Islet precursor cell (in vitro differentiated cells): ENCODE measurements around the gene SEPTIN8.

ENCODE experiments used
- DNase-seq: peaks from one replicate; pipeline ENCODE4 v3.0.0-alpha.2; 2018

Gene SEPTIN8

GRCh38 chr5:132777209-132778069 is at the start of gene SEPTIN8:
TSS of gene SEPTIN8 (minus strand) at chr5:132777239. CDS start at chr5:132777137, 102 bp downstream.
- DNase-seq = peak; percentile 71

GRCh38 chr5:132826424-132827082 is 49.5 kb upstream of the SEPTIN8 start:
- DNase-seq = no peak

DNA sequence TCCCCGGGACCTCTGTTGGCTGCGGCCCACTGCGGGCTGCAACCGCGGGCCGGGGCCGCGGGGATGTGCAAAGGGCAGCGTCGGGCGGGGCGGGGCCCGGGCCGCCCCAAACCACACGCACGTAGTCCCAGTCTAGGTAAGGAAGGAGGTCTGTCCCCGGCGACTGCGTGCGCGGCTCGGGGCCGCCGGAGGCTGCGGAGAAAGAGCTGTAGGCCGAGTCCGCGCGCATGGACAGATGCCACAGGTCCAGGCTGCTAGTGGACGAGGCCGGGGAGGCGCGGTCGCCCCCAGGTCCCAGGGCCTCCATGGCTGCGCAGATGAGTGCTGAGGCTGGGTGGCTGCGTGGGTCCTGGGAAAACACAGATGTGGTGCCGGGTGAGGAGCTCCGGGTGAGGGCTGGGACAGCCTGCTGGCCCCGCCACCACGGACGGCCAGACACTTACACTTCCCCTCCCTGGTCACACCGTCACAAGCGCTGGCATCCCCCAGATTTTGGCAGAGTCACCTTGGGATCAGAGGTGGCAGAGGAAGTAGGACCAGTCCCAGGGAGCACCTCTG is 48.9 kb upstream of the SEPTIN8 start:
- DNase-seq = no peak

DNA sequence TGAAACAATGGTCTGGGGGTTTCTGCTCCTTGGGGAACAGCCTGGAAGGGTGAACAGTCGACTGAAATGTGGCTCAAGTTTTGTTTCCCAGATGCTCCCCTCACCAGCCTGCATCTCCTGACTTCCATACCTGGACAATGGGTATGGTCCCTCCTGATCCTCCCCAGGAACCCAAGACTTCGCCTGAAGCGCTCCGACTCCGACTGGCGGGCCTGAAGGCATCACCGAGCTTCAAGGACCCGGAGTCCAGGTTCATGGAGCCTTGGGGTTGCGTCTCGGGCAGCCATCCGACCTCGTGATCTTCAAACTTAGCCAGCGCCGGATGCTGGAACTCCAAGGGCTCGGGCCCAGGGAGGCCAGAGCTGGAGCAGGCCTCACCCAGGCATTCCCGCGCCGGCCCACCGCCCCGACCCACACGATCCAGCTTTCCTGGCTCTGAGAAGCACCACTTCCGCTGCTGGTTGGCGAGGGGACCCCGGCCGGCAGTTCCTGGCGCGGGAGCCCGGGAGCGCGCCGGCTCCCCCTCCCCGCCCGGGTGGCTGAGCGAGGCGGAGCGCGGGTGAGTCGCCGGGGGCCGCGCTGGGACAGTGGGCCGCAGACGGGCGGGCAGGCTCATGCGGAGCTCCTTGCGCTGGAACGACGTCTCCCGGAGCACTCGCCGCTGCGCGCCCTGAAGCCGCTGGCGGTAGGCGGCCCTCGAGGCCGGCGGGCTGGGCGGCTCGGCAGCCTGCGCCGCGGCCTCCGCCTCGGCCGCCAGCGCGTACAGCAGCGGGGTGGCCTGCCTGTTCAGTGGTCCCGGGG is 48.2 kb upstream of the SEPTIN8 start:
- DNase-seq = peak; percentile 68

DNA sequence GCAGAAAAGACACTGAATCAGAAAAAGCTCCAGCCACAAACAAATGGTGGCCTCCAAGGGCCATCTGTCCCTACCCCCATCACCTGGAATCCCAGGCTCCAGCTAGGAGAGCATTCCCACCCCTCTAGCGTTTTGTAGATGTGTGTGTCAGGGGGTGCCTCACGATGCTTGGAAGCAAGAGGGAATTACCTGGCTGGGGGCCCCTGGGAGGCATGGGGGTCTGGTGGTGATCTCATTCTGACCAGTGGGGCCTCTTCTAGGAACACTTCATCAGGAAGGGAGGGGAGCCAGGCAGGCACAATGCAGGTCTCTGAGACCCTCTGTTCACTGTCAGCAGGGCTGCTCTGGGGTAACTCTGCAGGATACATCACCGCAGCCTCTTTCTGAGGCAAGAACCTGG is 47.4 kb upstream of the SEPTIN8 start:
- DNase-seq = no peak

DNA sequence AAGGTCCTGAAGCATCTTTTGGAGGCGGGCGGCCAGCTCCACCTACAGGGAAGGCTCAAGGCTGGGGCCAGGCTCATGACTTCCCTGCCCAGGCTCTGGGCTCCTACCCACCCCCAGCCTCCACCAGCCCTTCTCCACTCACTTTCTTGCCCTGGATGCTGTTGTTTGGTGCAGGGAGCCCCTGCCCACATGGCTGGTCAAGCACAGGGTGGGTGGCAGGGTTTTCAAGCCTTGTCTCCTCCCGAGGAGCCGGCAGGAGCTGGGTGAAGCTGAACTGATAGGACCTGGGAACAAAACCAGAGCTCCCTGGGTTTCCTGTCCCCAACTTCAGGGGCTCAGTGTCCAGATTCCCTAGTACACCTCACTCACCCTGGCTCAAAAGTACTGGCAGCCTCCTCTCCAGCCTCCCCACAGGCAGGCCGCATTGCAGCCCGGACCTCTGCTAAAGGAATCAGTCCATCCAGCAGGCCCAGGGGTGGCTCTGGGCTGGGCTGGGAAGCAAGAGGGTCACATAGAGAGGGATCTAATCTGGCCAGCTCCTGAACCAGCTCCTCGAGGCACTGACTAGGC is 46.5 kb upstream of the SEPTIN8 start:
- DNase-seq = no peak

DNA sequence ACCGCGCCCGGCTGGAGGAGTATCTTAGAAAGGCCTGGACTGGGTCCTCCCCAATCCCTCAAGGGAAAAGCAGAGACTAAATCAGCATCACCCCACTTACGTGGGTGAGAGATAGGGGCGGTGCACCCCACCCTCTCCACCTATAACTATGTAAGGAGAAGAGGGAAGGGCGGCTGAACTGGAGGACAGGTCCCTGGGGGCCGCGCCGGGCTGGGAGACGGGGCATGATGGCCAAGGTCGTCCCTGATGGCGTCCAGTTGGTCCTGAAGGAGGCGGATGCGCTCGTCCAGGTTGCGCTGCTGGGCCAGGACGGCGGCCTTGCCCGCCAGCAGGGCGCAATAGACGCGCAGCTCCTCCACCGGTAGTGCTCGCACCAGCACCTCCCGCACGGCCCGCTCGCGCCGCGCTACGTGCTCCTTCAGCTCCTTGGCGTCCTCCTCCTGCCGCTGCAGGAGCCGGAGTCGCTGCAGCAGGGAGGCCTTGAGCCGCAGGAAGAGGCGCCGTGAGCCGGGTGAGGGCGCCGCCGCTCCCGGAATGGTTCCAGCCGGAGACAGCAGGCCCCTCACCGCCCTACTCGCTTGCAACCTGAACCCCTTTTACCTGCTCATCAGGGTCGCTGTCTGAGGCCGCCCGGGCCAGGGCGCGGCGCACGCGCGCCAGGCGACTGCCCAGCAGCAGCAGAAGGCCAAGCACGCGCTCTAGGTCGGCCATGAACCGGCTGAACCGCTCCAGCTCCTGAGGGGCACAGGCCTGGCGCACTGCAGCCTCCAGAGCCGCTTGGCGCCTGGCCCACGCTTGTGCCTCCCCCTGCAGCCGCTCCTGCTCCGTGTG is 45.8 kb upstream of the SEPTIN8 start:
- DNase-seq = peak; percentile 90

DNA sequence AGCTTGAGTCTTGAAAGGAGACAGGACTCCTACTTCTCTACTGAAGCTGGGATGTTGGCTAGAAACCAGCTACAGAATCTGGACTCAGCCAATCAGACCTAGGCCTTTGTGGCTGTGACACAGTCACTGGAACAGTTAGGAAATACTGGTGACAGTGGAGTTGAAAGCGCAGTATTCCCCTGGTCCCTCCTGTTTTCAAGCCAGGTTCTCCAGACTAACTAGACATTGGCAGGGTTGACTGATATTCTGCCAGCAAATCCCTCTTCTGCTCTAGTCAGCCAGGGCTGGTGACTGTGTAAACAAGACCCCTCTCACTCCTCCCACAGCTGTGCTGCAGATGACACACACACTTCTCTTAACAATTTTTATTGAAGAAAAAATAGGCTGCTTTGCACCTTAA is 44.8 kb upstream of the SEPTIN8 start:
- DNase-seq = no peak

- no peak for DNase-seq
Measured at GRCh38 chr5:132821350-132821749, 44.3 kb upstream of the SEPTIN8 start.

DNA sequence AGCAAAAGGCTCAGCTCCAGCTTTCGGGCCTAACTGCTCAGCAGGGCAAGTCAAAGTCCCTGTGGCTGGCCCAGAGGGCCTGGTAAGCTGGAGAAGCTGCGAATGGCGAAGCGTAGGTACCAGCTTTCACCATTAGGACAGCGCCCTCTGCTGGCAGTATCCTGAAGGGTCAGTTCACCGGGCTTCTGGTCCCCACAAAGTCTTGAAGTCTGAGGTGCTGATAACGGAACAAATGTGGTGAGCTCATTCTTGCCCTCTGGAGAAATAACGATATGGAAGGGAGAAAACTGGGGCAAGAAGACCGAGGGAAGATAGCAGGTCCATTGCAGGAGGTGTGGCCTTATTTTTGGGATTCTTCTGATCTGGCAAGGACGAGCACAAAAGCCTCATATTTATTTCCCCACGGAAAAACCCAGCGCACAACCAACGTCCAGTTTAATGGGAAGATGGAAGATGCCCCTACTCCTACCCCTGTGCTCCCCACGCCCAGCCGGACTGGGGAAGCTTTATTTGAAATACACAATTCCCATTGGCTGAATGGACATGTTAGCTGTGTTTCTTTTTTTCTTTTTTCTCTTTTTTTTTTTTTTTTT is 43.2 kb upstream of the SEPTIN8 start:
- DNase-seq = peak; percentile 95

DNA sequence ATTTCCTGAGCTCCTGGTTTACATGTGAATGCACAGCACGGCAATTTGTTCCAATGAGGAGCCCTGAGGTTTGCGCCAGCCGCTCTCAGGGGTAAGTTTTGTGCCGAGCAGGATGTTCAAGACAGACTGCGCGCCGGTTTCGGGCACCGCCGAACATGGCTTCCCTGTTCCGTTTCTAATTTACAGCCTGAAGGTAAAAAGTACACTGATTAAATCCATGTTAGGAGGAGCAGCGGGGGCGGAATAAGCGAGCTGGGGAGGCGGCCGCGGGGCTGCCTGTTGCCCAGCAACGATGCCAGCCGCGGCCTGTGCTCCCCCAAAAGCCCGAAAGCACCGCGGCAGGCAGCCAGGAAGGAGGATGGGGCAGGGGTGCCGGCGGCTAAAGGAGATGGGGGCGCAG is 42.4 kb upstream of the SEPTIN8 start:
- DNase-seq = no peak

- no peak for DNase-seq
Measured at GRCh38 chr5:132817011-132817410, 40.0 kb upstream of the SEPTIN8 start.

DNA sequence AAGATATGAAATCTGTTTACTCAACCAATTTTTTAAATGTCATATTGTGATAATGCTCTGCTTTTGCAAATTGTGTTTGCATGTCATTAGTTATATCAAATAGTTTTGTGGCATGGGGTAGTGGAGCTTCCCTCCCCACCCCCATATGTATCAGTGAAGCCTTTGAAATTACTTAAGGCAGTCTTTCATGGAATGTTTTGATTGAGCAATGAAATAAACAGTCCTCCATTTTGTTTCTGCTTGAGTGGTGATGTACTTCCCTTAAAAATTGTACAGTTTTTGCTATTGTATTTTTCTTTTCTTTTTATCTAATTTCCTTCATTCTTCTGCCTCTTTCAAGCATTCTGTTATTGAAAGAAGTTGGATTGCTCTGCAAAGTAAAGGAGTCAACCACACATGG is 39.5 kb upstream of the SEPTIN8 start:
- DNase-seq = no peak

DNA sequence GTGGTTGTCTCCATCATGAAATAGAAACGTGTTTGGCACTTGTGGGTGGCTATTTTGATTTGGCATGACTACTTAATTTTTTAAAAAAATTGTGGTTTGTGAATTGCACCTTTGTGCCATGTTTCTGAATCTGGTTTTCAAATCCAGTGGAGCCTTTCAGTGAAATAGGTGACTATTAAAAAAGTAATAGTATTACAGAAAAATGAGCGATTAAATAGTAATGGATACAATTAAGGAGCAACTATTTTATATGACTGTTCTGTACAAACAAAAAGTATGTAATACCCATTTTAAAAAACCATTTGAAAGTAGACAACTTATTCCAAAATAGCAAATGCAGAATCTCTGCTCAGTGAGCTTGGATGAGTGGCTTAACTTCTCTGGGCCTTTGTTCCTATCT is 39.0 kb upstream of the SEPTIN8 start:
- DNase-seq = no peak

GRCh38 chr5:132815454-132815853 is 38.4 kb upstream of the SEPTIN8 start:
- DNase-seq = no peak

GRCh38 chr5:132814503-132815294 is 37.7 kb upstream of the SEPTIN8 start:
- DNase-seq = peak; percentile 67

DNA sequence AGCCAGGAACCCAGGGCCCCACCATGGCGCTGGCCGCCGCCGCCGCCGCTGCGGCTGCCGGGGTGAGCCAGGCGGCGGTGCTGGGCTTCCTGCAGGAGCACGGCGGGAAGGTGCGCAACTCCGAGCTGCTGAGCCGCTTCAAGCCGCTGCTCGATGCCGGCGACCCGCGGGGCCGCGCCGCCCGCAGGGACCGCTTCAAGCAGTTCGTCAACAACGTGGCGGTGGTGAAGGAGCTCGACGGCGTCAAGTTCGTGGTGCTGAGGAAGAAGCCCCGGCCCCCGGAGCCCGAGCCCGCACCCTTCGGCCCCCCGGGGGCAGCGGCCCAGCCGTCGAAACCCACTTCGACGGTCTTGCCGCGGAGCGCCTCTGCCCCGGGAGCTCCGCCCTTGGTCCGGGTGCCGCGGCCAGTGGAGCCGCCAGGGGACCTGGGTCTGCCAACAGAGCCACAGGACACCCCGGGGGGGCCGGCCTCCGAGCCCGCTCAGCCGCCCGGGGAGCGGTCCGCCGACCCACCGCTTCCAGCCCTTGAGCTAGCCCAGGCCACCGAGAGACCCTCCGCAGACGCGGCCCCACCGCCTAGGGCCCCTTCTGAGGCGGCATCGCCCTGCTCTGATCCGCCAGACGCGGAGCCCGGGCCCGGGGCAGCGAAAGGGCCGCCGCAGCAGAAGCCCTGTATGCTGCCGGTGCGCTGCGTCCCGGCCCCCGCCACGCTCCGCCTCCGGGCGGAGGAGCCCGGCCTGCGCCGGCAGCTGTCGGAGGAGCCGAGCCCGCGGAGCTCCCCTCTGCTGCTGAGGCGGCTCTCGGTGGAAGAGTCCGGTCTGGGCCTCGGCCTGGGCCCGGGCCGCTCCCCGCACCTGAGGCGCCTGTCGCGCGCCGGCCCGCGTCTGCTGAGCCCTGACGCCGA is 36.8 kb upstream of the SEPTIN8 start:
- DNase-seq = peak; percentile 78

- no peak for DNase-seq
Measured at GRCh38 chr5:132812781-132813598, 36.0 kb upstream of the SEPTIN8 start, which contains the start of gene SOWAHA. TSS of gene SOWAHA (plus strand) at chr5:132813302. CDS start at chr5:132813622, 320 bp downstream.
